Measurements from ENCODE around the gene OR8B4. TPM values are rescaled to one million over a fixed set of nuclear protein-coding genes. Genes with fewer than 3 reads are reported as not detected.

The OR8B4 gene
- total RNA-seq, 1 experiment from 2014 or later = not detected

- no peaks in the 10 kb centered on the region for H3K4me1 ChIP-seq (ENCODE audit: control insufficient read depth in 1 of 2, insufficient read depth in 2 of 2, low read length in 2 of 2)
- ChIA-PET POLR2A (no interaction called here), CTCF (no interaction called here), RAD21 (ENCODE audit: low non-redundant PET in 1 of 2, low total read pairs in 2 of 2, uncharacterized antibody in 2 of 2, unreplicated experiment in 2 of 2) (no interaction called here)
- H3K79me2 ChIP-seq (ENCODE audit: insufficient read depth, low read length) = no peaks in the 10 kb centered on the region
- no peak overlapping the region for H3K4me3 ChIP-seq (replicated peaks in 1 of 2; ENCODE audit: low read depth in 1 of 2, low read length in 2 of 2)
- no peak for DNase-seq (ENCODE audit: low read depth, low spot score)
- H3K9ac ChIP-seq (ENCODE audit: low read length) = no peak overlapping the region
- peaks cover 53% of the 10 kb centered on the region for H3K27me3 ChIP-seq (ENCODE audit: insufficient read depth, low read length)
- TF ChIP-seq FOSL1 (IDR thresholded peaks at IDR 0.05; ENCODE audit: low read depth) = no peak
- no peak for TF ChIP-seq TCF7L2 (IDR thresholded peaks at IDR 0.05; ENCODE audit: borderline replicate concordance, extremely low read depth, insufficient read depth, insufficient read length)
- no peak for TF ChIP-seq MAX (IDR thresholded peaks at IDR 0.05)
- TF ChIP-seq CBX3 (IDR thresholded peaks at IDR 0.05; ENCODE audit: low read depth) = no peak
- H4K20me1 ChIP-seq (ENCODE audit: insufficient read depth) = no peaks in the 10 kb centered on the region
- H3K9me3 ChIP-seq (ENCODE audit: control insufficient read depth in 1 of 2, insufficient read depth in 1 of 2, low read depth in 1 of 2, low read length in 2 of 2) = no peaks in the 10 kb centered on the region
- H3K27ac ChIP-seq (ENCODE audit: low read depth, low read length) = no peak overlapping the region
- H3K36me3 ChIP-seq (ENCODE audit: control insufficient read depth in 1 of 2, insufficient read depth in 2 of 2, low read length in 2 of 2) = no peaks in the 10 kb centered on the region
- H2AFZ ChIP-seq (ENCODE audit: low read depth, low read length, poor library complexity, severe bottlenecking) = no peak overlapping the region
- intact Hi-C loops (cut with micrococcal nuclease) = no loop called here
- H3K4me2 ChIP-seq (ENCODE audit: low read length) = no peak overlapping the region
- ATAC-seq = no peak
- BruUV-seq (replicated peaks) = no TSS peak
- H3K9me2 ChIP-seq (ENCODE audit: insufficient read depth) = no peaks in the 10 kb centered on the region
Measured at GRCh38 chr11:124442442-124442841, 17.8 kb upstream of the OR8B4 start.

- H2AFZ ChIP-seq (ENCODE audit: low read depth, low read length, poor library complexity, severe bottlenecking) = no peak overlapping the region
- H3K27me3 ChIP-seq (ENCODE audit: insufficient read depth, low read length) = peaks cover 59% of the 10 kb centered on the region
- no peaks in the 10 kb centered on the region for H3K79me2 ChIP-seq (ENCODE audit: insufficient read depth, low read length)
- no peak for TF ChIP-seq SP1 (IDR thresholded peaks at IDR 0.05; ENCODE audit: low read depth)
- TF ChIP-seq ZFX (IDR thresholded peaks at IDR 0.05) = no peak
- TF ChIP-seq EZH2phosphoT487 (IDR thresholded peaks at IDR 0.05; ENCODE audit: borderline replicate concordance) = no peak
- TF ChIP-seq YY1 (IDR thresholded peaks at IDR 0.05; ENCODE audit: extremely low read depth, insufficient replicate concordance, low read depth, low read length) = no peak
- TF ChIP-seq JUND (IDR thresholded peaks at IDR 0.05) = no peak
- no peak for TF ChIP-seq CEBPB (IDR thresholded peaks at IDR 0.05; ENCODE audit: low read depth)
- TF ChIP-seq ATF3 (IDR thresholded peaks at IDR 0.05) = no peak
- no peak for TF ChIP-seq RAD21 (IDR thresholded peaks at IDR 0.05; ENCODE audit: low read depth)
- no peak for TF ChIP-seq SIN3A (IDR thresholded peaks at IDR 0.05; ENCODE audit: low read depth)
- TF ChIP-seq POLR2A (IDR thresholded peaks at IDR 0.05; ENCODE audit: borderline replicate concordance, extremely low read depth, insufficient read depth, insufficient read length) = no peak
- H3K4me2 ChIP-seq (ENCODE audit: low read length) = no peak overlapping the region
- DNase-seq (ENCODE audit: low read depth, low spot score) = no peak
- intact Hi-C loops (cut with micrococcal nuclease) = no loop called here
- ChIA-PET POLR2A (no interaction called here), RAD21 (ENCODE audit: low non-redundant PET in 1 of 2, low total read pairs in 2 of 2, uncharacterized antibody in 2 of 2, unreplicated experiment in 2 of 2) (no interaction called here), CTCF (no interaction called here)
- BruUV-seq (replicated peaks) = no TSS peak
- H3K9me2 ChIP-seq (ENCODE audit: insufficient read depth) = no peaks in the 10 kb centered on the region
- no peak overlapping the region for H3K9ac ChIP-seq (ENCODE audit: low read length)
- no peaks in the 10 kb centered on the region for H4K20me1 ChIP-seq (ENCODE audit: insufficient read depth)
- ATAC-seq = no peak
- H3K9me3 ChIP-seq (ENCODE audit: control insufficient read depth in 1 of 2, insufficient read depth in 1 of 2, low read depth in 1 of 2, low read length in 2 of 2) = no peaks in the 10 kb centered on the region
- no peak overlapping the region for H3K27ac ChIP-seq (ENCODE audit: low read depth, low read length)
- H3K4me1 ChIP-seq (ENCODE audit: control insufficient read depth in 1 of 2, insufficient read depth in 2 of 2, low read length in 2 of 2) = no peaks in the 10 kb centered on the region
- H3K4me3 ChIP-seq (replicated peaks in 1 of 2; ENCODE audit: low read depth in 1 of 2, low read length in 2 of 2) = no peak overlapping the region
- H3K36me3 ChIP-seq (ENCODE audit: control insufficient read depth in 1 of 2, insufficient read depth in 2 of 2, low read length in 2 of 2) = no peaks in the 10 kb centered on the region
Measured at GRCh38 chr11:124441519-124441918, 16.8 kb upstream of the OR8B4 start.

Data from HCT116 (cell line).